ENCODE measurements around the gene VSIG10L2.
"Not testable (repeated sequence)": the region's sequence is repeated elsewhere in the genome, so short reads cannot be mapped to it uniquely, and the experiment has no call there.

Gene VSIG10L2

DNA sequence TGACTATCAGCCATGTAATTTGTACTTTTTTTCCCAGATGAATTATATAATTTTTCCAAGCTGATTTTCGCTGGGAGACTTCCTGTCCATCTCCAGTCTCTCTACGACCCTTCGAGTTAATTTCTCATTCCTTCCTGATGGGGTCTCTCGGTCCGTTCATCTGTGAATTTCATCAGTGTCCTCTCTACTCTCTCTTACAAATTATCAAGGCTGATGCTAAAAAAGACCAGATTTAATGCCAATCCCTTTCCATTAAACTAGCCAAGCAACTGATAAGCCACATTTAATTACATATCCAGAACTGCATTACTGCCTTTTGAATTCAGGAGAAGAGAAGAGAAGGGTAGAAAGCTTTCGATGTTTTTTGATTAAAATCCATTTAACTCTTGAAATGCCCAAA, 25.8 kb downstream of the VSIG10L2 start:
- DNase-seq = no peak

DNA sequence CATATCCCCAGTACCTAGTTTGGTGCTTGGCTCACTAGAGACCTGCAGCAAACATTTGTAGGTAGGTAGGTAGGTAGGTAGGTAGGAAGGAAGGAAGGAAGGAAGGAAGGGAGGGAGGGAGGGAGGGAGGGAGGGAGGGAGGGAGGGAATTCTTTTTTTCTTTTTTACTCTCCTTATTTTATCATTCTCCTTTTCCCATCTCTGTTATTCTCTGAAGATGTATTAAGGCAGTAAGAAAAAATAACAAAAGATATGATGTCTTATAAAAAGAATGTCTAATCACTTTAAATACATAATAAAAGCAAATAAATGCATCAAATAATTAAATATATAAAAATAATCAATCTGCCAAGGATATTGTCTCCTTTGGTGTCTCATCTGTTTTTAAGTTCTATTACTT, 28.4 kb downstream of the VSIG10L2 start:
- no peak for DNase-seq

DNA sequence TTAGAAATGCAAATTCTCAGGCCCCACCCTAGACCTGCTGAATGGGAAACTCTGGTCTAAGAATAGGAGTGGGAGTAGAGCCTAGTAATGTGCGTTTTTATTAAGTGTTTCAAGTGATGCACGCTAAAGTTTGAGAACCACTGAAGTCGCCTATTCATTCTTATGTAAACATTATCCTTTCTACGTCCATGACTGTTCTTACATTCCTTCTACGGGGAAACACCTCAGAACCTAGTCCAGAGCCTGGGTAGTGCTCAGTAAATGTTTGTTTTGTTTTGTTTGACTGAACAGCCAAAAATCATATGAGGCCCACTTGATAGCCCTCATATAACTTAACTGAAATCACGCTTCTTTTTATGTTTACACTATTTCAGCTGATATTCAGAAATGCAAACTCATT, 29.8 kb downstream of the VSIG10L2 start:
- no peak for DNase-seq

DNA sequence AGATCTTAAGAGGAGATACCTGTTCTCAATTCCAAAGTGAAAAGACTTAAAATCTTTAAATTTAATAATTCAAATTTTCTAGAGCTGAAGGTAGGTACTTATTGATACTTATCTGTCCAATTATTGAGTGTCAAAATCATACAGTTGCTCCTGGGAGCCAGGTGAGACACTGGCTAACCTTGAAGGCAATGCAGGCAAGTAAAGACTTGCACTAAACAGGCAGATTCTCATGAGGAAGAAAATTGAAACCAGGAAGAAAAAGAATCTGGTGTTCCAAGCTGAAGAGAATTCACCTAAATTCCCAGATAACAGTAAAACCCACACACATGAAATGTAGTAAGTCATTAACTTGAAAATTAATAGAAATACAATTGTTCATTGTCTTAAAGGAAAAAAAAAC, 30.3 kb downstream of the VSIG10L2 start:
- no peak for DNase-seq

DNA sequence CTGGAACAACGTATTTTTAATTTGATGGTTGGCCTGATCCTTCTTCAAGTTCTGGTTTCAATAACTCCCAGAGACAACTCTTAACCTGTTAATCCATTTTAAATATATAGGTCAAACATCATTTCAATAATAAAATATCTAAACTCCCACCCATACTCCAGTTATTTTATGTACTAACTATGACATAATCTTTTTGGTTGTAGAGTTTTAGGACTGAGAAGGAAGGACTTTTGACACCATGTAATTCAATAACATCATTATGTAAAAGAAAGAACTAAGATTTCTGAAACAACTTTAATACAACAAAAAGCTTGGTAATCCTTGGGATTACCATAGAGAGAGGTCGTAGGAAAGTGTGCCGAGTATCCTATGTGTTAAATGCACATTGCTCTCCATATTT, 31.5 kb downstream of the VSIG10L2 start:
- DNase-seq = no peak

DNA sequence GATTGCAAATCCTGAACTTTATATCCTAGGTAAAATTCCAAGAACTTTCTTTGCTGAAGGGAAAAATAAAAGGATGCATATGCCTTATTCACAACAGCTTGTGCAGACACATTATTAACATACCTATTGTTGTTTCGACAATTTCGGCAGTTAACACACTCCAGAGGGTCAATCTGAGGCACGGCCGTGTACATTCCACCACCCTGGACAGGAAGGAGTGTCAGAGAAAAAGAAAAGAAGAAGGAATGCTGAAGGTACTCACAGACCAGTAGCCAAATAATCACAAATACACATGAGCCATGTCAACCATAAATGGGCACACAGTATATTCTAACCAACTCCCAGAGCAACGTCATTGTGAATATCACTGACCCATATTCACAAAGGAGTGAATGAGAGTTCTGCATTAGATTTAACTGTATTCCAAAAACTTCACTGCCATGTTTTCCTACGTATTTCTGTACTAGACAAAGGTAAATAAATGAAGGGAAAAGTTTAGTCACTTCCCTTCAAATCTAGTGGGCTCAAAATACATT, 32.4 kb downstream of the VSIG10L2 start:
- DNase-seq = no peak

DNA sequence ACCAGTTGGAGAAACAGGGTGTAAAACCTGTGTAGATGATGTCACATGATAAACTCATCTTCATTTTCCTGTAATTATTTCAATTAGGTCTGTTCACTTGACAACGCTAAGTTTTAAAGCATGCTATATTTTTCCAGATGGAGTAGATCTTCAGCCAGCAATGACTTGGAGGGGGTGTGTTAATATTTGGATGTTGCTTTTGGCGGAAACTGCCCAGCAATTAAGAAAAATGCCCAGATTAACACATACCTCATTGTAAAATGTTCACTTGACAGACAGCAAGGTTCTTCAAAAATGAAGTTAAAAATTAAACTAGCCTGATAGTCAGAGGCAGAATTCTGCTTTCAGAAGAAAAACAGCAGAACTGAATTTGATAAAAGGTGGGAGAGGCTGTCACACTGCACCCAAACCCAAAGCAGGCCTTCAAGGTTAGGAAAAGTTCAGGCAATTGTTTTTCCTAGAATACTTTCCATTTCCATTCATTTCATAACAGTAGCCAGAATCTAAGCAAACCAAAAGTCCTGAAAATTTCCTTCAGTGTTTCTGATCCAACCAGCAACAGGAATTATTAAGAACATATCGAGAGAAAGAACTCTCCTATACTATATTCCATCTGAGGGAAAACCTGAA, 33.0 kb downstream of the VSIG10L2 start:
- no peak for DNase-seq

DNA sequence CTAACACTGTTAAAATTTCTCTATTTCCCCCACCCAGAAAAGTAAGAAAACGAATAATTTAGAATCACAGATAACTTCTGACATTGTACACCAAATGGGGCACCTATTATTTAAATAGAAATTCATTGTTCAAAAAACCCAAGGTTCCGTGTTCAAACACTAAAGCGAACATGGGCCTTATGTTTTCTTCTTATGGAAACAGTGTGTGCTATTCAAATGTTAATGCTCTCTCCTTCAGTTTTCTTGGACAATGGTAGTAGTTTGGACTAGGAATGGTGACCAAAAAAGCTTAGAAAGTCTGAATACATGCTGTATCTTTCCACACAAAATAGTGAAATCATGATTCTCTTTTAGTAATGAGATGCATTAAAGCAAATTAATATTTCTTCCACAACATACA, 33.7 kb downstream of the VSIG10L2 start:
- DNase-seq = no peak

DNA sequence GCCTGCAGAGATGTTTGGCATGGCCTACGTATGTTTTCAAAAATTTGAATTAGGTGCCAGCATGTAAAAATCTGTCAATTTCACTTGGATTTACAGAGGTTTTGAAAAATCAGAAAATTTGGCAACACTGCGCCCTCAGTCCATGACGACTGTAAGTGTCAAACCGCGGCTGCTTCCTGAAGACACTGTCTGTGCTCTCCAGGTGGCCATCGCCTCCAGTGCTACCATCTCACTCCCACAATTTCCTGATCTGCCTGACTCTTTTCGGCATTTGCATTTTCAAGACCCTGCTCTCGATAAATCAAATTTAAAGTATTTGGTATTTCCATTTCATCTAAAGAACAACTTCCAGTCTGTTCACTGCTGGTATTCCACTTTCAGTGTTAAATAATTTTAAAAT, 34.6 kb downstream of the VSIG10L2 start:
- DNase-seq = no peak

DNA sequence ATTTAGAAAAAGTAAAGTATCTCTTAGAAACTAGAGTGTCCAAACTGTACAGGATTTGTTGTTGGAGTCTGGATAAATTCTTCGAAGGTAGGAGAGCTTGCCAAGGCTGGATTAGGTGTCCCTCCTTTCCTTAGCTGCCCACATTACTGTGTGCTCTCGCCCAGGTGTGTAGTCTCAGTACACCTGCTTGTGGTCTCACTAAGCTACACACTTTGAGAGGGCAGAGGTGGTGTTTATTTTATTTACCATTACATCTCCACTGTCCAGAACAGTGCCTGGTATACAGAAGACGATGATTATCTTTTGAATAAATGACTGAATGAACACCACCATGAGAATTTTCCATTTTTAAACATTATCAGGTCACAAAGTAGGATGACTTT, 36.5 kb downstream of the VSIG10L2 start:
- DNase-seq = no peak

DNA sequence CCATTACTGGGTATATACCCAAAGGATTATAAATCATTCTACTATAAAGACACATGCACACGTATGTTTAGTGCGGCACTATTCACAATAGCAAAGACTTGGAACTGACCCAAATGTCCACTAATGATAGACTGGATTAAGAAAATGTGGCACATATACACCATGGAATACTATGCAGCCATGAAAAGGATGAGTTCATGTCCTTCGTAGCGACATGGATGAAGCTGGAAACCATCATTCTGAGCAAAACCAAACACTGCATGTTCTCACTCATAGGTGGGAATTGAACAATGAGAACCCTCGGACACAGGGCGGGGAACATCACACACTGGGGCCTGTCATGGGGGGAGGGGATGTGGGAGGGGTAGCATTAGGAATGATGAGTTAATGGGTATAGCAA, 40.1 kb downstream of the VSIG10L2 start:
- DNase-seq = not testable (repeated sequence)

DNA sequence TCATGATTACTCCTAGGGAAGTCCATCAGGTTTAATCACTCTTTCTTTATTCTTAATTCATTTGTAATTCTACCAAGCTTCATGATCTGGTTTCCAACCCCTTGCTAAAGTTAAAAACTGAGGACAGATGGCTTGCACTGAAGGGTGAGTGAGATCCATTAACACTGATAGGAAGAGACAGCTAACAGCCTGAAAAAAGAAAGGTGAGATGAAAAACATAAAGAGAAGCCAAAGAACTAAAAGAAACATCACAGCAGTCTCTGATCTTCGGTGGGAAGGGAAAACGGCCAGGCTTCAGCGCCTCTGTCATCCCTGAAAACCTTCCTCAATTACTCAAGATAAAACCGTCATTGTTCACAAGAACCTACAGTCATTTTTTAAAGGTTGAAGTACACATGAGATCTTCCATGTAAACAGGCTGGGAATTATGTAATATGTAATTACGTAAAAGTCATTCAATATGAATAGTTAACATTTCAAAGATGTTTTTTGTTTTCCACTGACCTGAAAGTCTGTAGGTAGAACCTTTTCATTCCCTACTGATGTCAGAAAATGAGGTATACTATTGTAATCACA, 41.3 kb downstream of the VSIG10L2 start:
- DNase-seq = peak in 1 of 2 experiments; percentile 36

DNA sequence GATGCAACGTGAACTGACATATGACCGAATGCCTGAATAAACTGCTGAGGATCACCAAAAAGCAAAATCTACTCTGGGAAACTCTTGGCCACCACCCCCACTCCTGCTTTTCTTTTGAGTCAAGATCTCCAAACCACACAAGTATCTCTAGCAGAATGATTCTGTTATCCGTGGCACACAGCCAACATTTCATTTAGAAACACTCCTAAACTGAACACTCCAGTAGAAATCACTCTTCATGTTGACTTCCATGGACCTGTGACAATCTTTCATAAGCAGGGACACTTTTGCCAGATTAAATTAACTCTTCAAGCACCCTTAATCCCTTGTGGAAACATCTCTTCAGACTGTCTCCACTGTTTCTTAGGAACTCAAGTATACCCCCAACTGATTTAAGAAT, 44.4 kb downstream of the VSIG10L2 start:
- no peak for DNase-seq

DNA sequence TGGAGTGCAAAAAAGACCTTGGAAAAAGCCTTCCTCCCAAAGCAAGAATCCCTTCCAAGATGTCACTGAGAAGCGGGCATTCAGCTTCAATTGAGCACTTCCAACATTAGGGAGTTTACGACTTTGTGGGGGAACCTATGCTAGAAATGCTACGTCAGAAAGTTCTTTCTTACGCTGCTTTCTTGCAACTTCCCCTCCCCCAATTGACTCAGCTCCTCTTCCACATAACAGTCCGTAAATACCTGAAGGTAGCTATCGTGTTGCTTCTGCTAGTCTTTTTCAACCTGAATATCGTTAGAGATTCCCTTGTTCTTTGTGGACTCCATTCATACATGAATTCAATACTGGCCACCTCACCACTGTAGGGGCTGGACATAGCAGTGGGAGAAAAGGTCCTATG, 47.0 kb downstream of the VSIG10L2 start:
- no peak for DNase-seq

DNA sequence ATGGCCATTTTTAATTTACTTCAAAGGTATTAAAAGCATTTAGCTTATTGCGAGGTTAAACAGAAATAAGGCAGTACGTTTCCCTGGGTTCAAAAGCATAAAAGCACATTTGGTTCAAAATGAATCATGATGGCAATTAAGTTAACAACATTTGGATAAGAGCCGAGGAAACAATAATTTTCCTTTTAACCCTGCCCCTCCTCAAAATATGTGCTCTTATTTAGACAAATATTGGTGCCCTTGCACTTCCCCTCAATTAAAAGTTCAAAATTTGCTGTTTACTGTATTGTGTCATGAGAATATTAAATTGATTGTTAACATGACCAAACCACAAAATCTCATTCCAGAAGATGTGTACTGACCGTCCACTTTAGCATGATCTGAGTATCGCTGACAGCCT, 48.7 kb downstream of the VSIG10L2 start:
- no peak for DNase-seq

DNA sequence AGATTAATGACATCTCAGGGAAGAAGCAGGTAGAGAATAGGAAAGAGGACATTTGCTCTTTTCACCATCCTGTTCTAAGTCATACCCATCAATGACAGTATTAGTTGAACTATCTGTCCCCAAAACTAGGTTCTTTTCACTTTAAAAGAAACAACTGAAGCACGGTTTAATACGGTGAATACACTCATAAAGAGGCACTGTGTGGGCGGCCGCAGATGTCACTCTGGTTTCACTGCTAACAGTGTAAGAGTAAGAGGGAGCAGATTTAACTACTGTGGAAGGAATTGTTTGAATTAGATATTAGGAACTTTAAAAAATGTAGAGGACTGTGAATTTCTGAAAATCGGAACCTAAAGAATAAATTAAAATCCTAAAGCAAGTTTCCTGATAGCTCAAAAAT, 49.5 kb downstream of the VSIG10L2 start:
- DNase-seq = no peak

DNA sequence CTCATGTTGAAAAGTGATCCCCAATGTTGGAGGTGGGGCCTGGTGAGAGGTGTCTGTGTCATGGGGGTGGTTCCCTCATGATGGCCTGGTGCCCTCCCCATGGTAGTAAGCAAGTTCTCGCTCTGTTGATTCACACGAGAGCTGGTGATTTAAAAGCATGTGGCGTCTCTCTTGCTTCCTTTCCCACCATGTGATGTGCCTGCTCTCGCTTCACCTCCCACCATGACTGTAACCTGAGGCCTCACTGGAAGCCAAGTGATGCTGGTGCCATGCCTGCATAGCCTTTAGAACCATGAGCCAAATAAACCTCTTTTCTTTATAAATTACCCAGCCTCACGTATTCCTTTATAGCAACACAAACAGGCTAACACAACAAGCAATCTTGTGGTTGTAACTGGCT, 52.4 kb downstream of the VSIG10L2 start:
- no peak for DNase-seq

DNA sequence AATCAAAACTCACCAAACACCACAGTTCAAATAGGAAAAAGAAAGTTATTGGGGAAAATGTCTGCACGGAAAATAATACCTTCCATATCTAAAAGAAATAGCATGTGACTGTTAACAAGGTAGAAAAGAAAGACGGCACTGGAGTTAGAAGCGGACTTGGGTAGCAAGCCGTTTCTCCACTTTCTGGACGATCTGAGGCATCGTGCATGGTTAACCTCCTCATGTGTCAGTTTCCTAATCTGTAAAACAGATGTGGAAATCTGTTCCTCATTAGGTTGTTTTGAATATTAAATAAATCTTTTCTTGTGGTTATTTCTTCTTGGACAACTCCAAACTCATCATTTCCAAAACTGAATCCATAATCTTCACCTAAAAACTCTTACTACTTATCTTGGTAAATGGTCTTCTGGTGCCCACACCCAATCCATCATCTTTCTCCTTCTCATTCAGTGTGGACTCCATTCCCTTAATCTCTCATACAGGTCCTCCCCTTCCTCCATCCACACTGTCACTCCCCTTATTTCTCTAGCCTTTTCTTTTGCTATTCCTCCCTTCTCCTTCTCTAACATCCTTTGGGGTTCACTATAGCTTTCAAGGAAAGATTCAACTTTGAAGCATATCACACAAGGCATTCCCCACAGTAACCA, 53.5 kb downstream of the VSIG10L2 start:
- no peak for DNase-seq

DNA sequence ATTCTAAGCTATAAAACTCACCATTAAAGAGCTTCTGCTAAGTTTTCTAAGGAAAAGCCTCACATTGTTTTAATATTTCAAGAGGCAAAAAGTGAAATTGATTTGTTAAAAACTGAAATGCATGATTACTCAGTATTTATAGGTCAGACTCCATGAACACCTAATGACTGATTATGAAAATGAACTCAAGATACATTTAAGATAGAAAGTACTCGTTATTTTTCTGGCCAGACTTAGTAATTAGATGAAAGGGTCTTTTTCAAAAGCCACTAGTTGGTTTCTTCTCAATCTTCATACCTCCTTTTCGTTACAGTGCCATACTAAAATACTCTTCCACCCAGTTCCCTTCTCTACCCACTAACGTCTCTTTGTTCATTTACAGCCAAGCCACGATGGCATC, 56.3 kb downstream of the VSIG10L2 start:
- DNase-seq = no peak
